HepG2 (cell line): ENCODE results near the gene NAB2. TPM values are rescaled to one million over a fixed set of nuclear protein-coding genes. Genes with fewer than 3 reads are reported as not detected.
A peak's percentile ranks its signal among the peaks of the same experiment; 100 is the strongest.

ENCODE experiments used
- DNMT1 ChIP-seq: sonication (generic); formaldehyde crosslinking; IDR thresholded peaks from 2 replicates; pipeline ENCODE4 v1.5.1; 2020; ENCODE audit warnings: mild to moderate bottlenecking, missing genetic modification reagents
- ERF ChIP-seq: IDR thresholded peaks from 2 replicates; pipeline ENCODE4 v1.6.1; 2018; ENCODE audit warnings: missing biosample characterization, missing genetic modification reagents
- HES4 ChIP-seq: sonication (generic); formaldehyde crosslinking; IDR thresholded peaks from 2 replicates; pipeline ENCODE4 v1.9.0; 2021; ENCODE audit warnings: mild to moderate bottlenecking, missing genetic modification reagents, borderline replicate concordance
- NRL ChIP-seq: sonication (generic); formaldehyde crosslinking; IDR thresholded peaks from 2 replicates; pipeline ENCODE4 v1.5.0; 2020; ENCODE audit warnings: missing genetic modification reagents, mild to moderate bottlenecking, moderate library complexity, borderline replicate concordance
- POLR2A ChIP-seq, 2 experiments: IDR thresholded peaks; 2 replicates each; pipeline ENCODE4 v1.6.1; 2011; ENCODE audit warnings: low read depth in 2 of 2, low read length in 2 of 2, mild to moderate bottlenecking in 1 of 2, moderate library complexity in 1 of 2; ENCODE audit not compliant: insufficient read depth in 1 of 2
- ZNF777 ChIP-seq: sonication (generic); formaldehyde crosslinking; IDR thresholded peaks from 2 replicates; pipeline ENCODE4 v1.4.0; 2020; ENCODE audit warnings: missing genetic modification reagents
- ZNF879 ChIP-seq: sonication (generic); formaldehyde crosslinking; IDR thresholded peaks from 2 replicates; pipeline ENCODE4 v1.8.1; 2023; ENCODE audit warnings: missing genetic modification reagents
- polyA plus RNA-seq, 8 experiments: library from polyadenylated mRNA; depleted of rRNA in 3 of 8; stranded (reverse) in 7 of 8; unstranded in 1 of 8; fragments of >200 nt; fragmentation: Illumina TruSeq in 4 of 8; extraction: Trizol in 4 of 8; gene quantifications; 2 replicates each; pipeline versions ENCODE4 v1.2.1 to v1.2.3, GENCODE V29; 2011 to 2016; ENCODE audit warnings: low read depth in 4 of 8, missing spikeins in 1 of 8, mixed read lengths in 1 of 8; ENCODE audit not compliant: insufficient read depth in 1 of 8
- total RNA-seq, 5 experiments: library from RNA; depleted of rRNA; stranded (reverse); fragments of >200 nt; fragmentation: Illumina TruSeq; extraction: Trizol; gene quantifications; 2 replicates each; pipeline ENCODE4 v1.2.3, GENCODE V29; 2016; ENCODE audit warnings: low read depth in 1 of 5
- TF ChIP-seq, protein P1 (sequence below): sonication (generic); formaldehyde crosslinking; IDR thresholded peaks from 2 replicates; pipeline ENCODE4 v1.4.0; 2020; ENCODE audit warnings: missing genetic modification reagents
- TF ChIP-seq, protein P2 (sequence below): sonication (generic); formaldehyde crosslinking; IDR thresholded peaks from 2 replicates; pipeline ENCODE4 v1.5.0; 2020; ENCODE audit warnings: mild to moderate bottlenecking, missing genetic modification reagents, borderline replicate concordance
- TF ChIP-seq, protein P3 (sequence below): IDR thresholded peaks from 2 replicates; pipeline ENCODE4 v1.6.1; 2016; ENCODE audit warnings: low read depth, control low read depth
- TF ChIP-seq, protein P4 (sequence below): sonication (generic); formaldehyde crosslinking; IDR thresholded peaks from 2 replicates; pipeline ENCODE4 v1.8.0; 2022; ENCODE audit warnings: mild to moderate bottlenecking, missing genetic modification reagents

The NAB2 gene
- total and polyA plus RNA-seq, 2 of the 13 experiments (the other 11 are each of a cell fraction or from before 2014, with no cell fraction given): 11.7 to 12.9 TPM

DNA sequence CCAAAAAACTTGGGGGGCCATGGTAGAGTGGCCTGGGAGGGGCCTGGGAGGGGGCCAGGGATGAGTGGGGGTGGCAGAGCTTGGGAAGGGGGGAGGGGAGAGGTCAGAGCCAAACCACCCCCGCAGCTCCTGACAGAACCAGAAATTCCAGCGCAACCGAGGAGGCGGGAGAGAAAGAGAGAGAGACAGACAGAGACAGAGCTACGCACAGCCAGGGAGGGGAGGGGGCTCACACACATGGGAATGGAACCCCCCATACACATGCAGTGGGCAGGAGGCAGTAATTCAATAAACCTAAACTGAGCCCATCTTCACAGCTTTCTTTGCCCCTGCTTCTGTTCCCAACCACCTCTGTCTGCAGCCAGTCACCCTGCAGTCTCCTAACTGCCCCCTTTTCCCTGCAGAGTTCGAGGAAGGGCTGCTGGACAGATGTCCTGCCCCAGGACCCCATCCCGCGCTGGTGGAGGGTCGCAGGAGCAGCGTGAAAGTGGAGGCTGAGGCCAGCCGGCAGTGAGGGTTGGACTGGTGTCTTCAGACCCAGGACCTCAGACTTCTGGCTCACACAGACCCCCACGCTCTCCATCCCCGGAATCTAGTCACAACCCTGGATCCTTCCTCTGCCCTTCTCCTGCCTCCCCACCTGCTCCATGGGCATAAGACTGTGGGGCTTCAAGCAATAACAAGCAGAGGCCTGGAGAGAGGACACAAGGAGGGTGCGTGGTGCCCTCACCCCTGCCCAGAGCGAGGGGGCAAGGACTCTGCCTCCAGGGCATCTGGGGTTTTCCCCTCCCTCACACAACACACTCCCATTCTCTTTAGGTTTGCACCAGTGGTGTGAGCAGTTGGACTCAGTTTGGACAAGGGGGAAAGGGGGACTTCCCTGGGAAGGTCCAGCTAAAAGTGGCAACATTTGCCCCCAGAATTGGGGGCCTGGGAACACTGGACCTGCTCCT is 5.6 kb downstream of the NAB2 start (continued):
- TF ChIP-seq, protein P1, sequence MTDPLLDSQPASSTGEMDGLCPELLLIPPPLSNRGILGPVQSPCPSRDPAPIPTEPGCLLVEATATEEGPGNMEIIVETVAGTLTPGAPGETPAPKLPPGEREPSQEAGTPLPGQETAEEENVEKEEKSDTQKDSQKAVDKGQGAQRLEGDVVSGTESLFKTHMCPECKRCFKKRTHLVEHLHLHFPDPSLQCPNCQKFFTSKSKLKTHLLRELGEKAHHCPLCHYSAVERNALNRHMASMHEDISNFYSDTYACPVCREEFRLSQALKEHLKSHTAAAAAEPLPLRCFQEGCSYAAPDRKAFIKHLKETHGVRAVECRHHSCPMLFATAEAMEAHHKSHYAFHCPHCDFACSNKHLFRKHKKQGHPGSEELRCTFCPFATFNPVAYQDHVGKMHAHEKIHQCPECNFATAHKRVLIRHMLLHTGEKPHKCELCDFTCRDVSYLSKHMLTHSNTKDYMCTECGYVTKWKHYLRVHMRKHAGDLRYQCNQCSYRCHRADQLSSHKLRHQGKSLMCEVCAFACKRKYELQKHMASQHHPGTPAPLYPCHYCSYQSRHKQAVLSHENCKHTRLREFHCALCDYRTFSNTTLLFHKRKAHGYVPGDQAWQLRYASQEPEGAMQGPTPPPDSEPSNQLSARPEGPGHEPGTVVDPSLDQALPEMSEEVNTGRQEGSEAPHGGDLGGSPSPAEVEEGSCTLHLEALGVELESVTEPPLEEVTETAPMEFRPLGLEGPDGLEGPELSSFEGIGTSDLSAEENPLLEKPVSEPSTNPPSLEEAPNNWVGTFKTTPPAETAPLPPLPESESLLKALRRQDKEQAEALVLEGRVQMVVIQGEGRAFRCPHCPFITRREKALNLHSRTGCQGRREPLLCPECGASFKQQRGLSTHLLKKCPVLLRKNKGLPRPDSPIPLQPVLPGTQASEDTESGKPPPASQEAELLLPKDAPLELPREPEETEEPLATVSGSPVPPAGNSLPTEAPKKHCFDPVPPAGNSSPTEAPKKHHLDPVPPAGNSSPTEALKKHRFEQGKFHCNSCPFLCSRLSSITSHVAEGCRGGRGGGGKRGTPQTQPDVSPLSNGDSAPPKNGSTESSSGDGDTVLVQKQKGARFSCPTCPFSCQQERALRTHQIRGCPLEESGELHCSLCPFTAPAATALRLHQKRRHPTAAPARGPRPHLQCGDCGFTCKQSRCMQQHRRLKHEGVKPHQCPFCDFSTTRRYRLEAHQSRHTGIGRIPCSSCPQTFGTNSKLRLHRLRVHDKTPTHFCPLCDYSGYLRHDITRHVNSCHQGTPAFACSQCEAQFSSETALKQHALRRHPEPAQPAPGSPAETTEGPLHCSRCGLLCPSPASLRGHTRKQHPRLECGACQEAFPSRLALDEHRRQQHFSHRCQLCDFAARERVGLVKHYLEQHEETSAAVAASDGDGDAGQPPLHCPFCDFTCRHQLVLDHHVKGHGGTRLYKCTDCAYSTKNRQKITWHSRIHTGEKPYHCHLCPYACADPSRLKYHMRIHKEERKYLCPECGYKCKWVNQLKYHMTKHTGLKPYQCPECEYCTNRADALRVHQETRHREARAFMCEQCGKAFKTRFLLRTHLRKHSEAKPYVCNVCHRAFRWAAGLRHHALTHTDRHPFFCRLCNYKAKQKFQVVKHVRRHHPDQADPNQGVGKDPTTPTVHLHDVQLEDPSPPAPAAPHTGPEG (CRISPR knock-in tag): no peak
- no peak for TF ChIP-seq HES4 (CRISPR knock-in tag)
- no peak for TF ChIP-seq DNMT1 (CRISPR knock-in tag)
- no peak for TF ChIP-seq ERF (CRISPR knock-in tag)
- TF ChIP-seq, protein P2, sequence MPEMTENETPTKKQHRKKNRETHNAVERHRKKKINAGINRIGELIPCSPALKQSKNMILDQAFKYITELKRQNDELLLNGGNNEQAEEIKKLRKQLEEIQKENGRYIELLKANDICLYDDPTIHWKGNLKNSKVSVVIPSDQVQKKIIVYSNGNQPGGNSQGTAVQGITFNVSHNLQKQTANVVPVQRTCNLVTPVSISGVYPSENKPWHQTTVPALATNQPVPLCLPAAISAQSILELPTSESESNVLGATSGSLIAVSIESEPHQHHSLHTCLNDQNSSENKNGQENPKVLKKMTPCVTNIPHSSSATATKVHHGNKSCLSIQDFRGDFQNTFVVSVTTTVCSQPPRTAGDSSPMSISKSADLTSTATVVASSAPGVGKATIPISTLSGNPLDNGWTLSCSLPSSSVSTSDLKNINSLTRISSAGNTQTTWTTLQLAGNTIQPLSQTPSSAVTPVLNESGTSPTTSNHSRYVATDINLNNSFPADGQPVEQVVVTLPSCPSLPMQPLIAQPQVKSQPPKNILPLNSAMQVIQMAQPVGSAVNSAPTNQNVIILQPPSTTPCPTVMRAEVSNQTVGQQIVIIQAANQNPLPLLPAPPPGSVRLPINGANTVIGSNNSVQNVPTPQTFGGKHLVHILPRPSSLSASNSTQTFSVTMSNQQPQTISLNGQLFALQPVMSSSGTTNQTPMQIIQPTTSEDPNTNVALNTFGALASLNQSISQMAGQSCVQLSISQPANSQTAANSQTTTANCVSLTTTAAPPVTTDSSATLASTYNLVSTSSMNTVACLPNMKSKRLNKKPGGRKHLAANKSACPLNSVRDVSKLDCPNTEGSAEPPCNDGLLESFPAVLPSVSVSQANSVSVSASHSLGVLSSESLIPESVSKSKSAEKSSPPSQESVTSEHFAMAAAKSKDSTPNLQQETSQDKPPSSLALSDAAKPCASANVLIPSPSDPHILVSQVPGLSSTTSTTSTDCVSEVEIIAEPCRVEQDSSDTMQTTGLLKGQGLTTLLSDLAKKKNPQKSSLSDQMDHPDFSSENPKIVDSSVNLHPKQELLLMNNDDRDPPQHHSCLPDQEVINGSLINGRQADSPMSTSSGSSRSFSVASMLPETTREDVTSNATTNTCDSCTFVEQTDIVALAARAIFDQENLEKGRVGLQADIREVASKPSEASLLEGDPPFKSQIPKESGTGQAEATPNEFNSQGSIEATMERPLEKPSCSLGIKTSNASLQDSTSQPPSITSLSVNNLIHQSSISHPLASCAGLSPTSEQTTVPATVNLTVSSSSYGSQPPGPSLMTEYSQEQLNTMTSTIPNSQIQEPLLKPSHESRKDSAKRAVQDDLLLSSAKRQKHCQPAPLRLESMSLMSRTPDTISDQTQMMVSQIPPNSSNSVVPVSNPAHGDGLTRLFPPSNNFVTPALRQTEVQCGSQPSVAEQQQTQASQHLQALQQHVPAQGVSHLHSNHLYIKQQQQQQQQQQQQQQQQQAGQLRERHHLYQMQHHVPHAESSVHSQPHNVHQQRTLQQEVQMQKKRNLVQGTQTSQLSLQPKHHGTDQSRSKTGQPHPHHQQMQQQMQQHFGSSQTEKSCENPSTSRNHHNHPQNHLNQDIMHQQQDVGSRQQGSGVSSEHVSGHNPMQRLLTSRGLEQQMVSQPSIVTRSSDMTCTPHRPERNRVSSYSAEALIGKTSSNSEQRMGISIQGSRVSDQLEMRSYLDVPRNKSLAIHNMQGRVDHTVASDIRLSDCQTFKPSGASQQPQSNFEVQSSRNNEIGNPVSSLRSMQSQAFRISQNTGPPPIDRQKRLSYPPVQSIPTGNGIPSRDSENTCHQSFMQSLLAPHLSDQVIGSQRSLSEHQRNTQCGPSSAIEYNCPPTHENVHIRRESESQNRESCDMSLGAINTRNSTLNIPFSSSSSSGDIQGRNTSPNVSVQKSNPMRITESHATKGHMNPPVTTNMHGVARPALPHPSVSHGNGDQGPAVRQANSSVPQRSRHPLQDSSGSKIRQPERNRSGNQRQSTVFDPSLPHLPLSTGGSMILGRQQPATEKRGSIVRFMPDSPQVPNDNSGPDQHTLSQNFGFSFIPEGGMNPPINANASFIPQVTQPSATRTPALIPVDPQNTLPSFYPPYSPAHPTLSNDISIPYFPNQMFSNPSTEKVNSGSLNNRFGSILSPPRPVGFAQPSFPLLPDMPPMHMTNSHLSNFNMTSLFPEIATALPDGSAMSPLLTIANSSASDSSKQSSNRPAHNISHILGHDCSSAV (CRISPR knock-in tag): no peak
- TF ChIP-seq ZNF777 (CRISPR knock-in tag): no peak
- TF ChIP-seq, protein P3, sequence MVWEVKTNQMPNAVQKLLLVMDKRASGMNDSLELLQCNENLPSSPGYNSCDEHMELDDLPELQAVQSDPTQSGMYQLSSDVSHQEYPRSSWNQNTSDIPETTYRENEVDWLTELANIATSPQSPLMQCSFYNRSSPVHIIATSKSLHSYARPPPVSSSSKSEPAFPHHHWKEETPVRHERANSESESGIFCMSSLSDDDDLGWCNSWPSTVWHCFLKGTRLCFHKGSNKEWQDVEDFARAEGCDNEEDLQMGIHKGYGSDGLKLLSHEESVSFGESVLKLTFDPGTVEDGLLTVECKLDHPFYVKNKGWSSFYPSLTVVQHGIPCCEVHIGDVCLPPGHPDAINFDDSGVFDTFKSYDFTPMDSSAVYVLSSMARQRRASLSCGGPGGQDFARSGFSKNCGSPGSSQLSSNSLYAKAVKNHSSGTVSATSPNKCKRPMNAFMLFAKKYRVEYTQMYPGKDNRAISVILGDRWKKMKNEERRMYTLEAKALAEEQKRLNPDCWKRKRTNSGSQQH: no peak
- TF ChIP-seq, protein P4, sequence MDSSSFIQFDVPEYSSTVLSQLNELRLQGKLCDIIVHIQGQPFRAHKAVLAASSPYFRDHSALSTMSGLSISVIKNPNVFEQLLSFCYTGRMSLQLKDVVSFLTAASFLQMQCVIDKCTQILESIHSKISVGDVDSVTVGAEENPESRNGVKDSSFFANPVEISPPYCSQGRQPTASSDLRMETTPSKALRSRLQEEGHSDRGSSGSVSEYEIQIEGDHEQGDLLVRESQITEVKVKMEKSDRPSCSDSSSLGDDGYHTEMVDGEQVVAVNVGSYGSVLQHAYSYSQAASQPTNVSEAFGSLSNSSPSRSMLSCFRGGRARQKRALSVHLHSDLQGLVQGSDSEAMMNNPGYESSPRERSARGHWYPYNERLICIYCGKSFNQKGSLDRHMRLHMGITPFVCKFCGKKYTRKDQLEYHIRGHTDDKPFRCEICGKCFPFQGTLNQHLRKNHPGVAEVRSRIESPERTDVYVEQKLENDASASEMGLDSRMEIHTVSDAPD (CRISPR knock-in tag): no peak
- peak in 1 of 2 experiments; percentile 30; a peak in 1 of 4 replicates for TF ChIP-seq POLR2A (IDR thresholded peaks at IDR 0.05; ENCODE audit: insufficient read depth in 1 of 2, low read depth in 2 of 2, low read length in 2 of 2)
- no peak for TF ChIP-seq NRL (CRISPR knock-in tag)
- TF ChIP-seq ZNF879: no peak
